A673 (cell line): ENCODE measurements around the gene PRR15.

Experiments
- EZH2 ChIP-seq: fragments of 200-600 bp; sonication (generic); IDR thresholded peaks from 2 replicates; pipeline ENCODE4 v1.6.1; 2017; ENCODE audit warnings: borderline replicate concordance, low read depth, mild to moderate bottlenecking, mixed read lengths, antibody characterized with exemption, low read length; ENCODE audit not compliant: poor library complexity, severe bottlenecking
- TF ChIP-seq, protein P1 (sequence below): fragments of 300-800, 200-600 bp; sonication (generic); conservative IDR thresholded peaks from 2 replicates; pipeline ENCODE4 v1.5.1; 2017; ENCODE audit warnings: low read depth, mild to moderate bottlenecking, antibody characterized with exemption, low read length, moderate library complexity, mixed read lengths

GRCh38 chr7:29556405-29557195, 7.0 kb upstream of the PRR15 start:
- TF ChIP-seq EZH2 = no peak
- TF ChIP-seq, protein P1, sequence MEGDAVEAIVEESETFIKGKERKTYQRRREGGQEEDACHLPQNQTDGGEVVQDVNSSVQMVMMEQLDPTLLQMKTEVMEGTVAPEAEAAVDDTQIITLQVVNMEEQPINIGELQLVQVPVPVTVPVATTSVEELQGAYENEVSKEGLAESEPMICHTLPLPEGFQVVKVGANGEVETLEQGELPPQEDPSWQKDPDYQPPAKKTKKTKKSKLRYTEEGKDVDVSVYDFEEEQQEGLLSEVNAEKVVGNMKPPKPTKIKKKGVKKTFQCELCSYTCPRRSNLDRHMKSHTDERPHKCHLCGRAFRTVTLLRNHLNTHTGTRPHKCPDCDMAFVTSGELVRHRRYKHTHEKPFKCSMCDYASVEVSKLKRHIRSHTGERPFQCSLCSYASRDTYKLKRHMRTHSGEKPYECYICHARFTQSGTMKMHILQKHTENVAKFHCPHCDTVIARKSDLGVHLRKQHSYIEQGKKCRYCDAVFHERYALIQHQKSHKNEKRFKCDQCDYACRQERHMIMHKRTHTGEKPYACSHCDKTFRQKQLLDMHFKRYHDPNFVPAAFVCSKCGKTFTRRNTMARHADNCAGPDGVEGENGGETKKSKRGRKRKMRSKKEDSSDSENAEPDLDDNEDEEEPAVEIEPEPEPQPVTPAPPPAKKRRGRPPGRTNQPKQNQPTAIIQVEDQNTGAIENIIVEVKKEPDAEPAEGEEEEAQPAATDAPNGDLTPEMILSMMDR = peak; percentile 51
